H54 (cell line): Measurements from ENCODE around the gene BLTP2.
"Not testable (repeated sequence)": the region's sequence is repeated elsewhere in the genome, so short reads cannot be mapped to it uniquely, and the experiment has no call there.

Source experiments
- DNase-seq: peaks from one replicate; pipeline ENCODE4 v3.0.0; 2011; ENCODE audit warnings: low spot score, mixed read lengths; ENCODE audit not compliant: insufficient read length
- FAIRE-seq: peaks from 3 replicates; lab custom pipeline; 2011; peaks lifted over from hg19 to GRCh38; lab: Jason Lieb, UNC
- POLR2A ChIP-seq: IDR thresholded peaks from 2 replicates; pipeline ENCODE4 v1.6.1; 2011; ENCODE audit warnings: low read depth, mild to moderate bottlenecking, low read length

The BLTP2 gene

GRCh38 chr17:28634206-28634865, 10.6 kb downstream of the BLTP2 start:
- no peak for TF ChIP-seq POLR2A
- no peak for DNase-seq

GRCh38 chr17:28626818-28627217, 18.1 kb downstream of the BLTP2 start:
- FAIRE-seq: no peak
- DNase-seq: no peak
- no peak for TF ChIP-seq POLR2A

More at GRCh38 chr17:28634206-28634865, 10.6 kb downstream of the BLTP2 start:
- FAIRE-seq: no peak

- no peak for TF ChIP-seq POLR2A
- DNase-seq: no peak
- FAIRE-seq: no peak
Measured at GRCh38 chr17:28624148-28624547, 20.8 kb downstream of the BLTP2 start.

GRCh38 chr17:28623696-28624095, 21.3 kb downstream of the BLTP2 start:
- TF ChIP-seq POLR2A: no peak
- no peak for FAIRE-seq
- DNase-seq: no peak

GRCh38 chr17:28622186-28622585, 22.8 kb downstream of the BLTP2 start:
- TF ChIP-seq POLR2A: no peak
- no peak for DNase-seq

GRCh38 chr17:28620010-28620409, 24.9 kb downstream of the BLTP2 start:
- DNase-seq: no peak
- no peak for TF ChIP-seq POLR2A
- FAIRE-seq: no peak

More at GRCh38 chr17:28622186-28622585, 22.8 kb downstream of the BLTP2 start:
- FAIRE-seq: no peak

- no peak for TF ChIP-seq POLR2A
- FAIRE-seq (no peak), DNase-seq (no peak)
Measured at GRCh38 chr17:28618464-28618863, 26.5 kb downstream of the BLTP2 start.

GRCh38 chr17:28616281-28616680, 28.7 kb downstream of the BLTP2 start:
- FAIRE-seq: no peak
- DNase-seq: no peak
- no peak for TF ChIP-seq POLR2A

- no peak for TF ChIP-seq POLR2A
- DNase-seq: no peak
- no peak for FAIRE-seq
Measured at GRCh38 chr17:28615260-28615940, 29.6 kb downstream of the BLTP2 start.

GRCh38 chr17:28613931-28614381, 31.0 kb downstream of the BLTP2 start, which contains the start of gene RSKR:
RSKR (minus strand) TSS chr17:28614185; CDS start chr17:28614161, 24 bp downstream.
- TF ChIP-seq POLR2A: no peak
- FAIRE-seq (no peak), DNase-seq (no peak)

- no peak for TF ChIP-seq POLR2A
- no peak for DNase-seq
- FAIRE-seq: no peak
Measured at GRCh38 chr17:28612936-28613872, 31.8 kb downstream of the BLTP2 start.

- FAIRE-seq: no peak
- no peak for DNase-seq
- no peak for TF ChIP-seq POLR2A
Measured at GRCh38 chr17:28612531-28612930, 32.4 kb downstream of the BLTP2 start.

- TF ChIP-seq POLR2A: no peak
- FAIRE-seq (no peak), DNase-seq (no peak)
Measured at GRCh38 chr17:28610376-28610775, 34.6 kb downstream of the BLTP2 start.

- FAIRE-seq, DNase-seq: not testable (repeated sequence)
Measured at GRCh38 chr17:28604031-28604430, 40.9 kb downstream of the BLTP2 start.
